MCF 10A (cell line): ENCODE data around the gene MBOAT1. TPM values are rescaled to one million over a fixed set of nuclear protein-coding genes. Genes with fewer than 3 reads are reported as not detected.
"Not testable (repeated sequence)": the region's sequence is repeated elsewhere in the genome, so short reads cannot be mapped to it uniquely, and the experiment has no call there.

Experiments used
- BruUV-seq: library from RNA; stranded (reverse); fragments of 400-500 nt; replicated peaks from 2 replicates; lab custom pipeline; 2021; lab: Mats Ljungman, UMichigan
- CTCF ChIA-PET: fragments of 300-600 bp; sonication (Branson Sonifier 250); formaldehyde crosslinking; extraction: SDS; loops from one replicate; lab custom pipeline; 2021; ENCODE audit warnings: antibody characterized with exemption, inconsistent platforms; lab: Yijun Ruan, JAX
- POLR2A ChIA-PET: fragments of 300-600, 350-650 bp; sonication (Branson Sonifier 250); formaldehyde crosslinking; extraction: SDS; loops from one replicate; lab custom pipeline; 2020; ENCODE audit warnings: antibody characterized with exemption, inconsistent platforms; lab: Yijun Ruan, JAX
- DNase-seq: peaks from one replicate; pipeline ENCODE4 v3.0.0-alpha.2; 2018; ENCODE audit not compliant: unreplicated experiment
- H3K27ac Mint-ChIP-seq: one replicate; pipeline ENCODE4 v1.8.0; 2022; ENCODE audit warnings: mild to moderate bottlenecking, low read depth, mixed read lengths; ENCODE audit not compliant: unreplicated experiment
- H3K27me3 Mint-ChIP-seq: one replicate; pipeline ENCODE4 v1.8.0; 2022; ENCODE audit warnings: mixed read lengths; ENCODE audit not compliant: insufficient read depth, unreplicated experiment
- H3K36me3 Mint-ChIP-seq: one replicate; pipeline ENCODE4 v1.8.0; 2022; ENCODE audit warnings: mild to moderate bottlenecking, moderate library complexity, mixed read lengths; ENCODE audit not compliant: insufficient read depth, unreplicated experiment
- H3K4me1 Mint-ChIP-seq: one replicate; pipeline ENCODE4 v1.8.0; 2022; ENCODE audit warnings: mixed read lengths; ENCODE audit not compliant: insufficient read depth, unreplicated experiment
- H3K4me3 Mint-ChIP-seq: one replicate; pipeline ENCODE4 v1.8.0; 2022; ENCODE audit warnings: mild to moderate bottlenecking, moderate library complexity, mixed read lengths; ENCODE audit not compliant: unreplicated experiment
- H3K9me3 Mint-ChIP-seq: one replicate; pipeline ENCODE4 v1.8.0; 2022; ENCODE audit warnings: mixed read lengths; ENCODE audit not compliant: unreplicated experiment
- intact Hi-C: fragments of 100-400 bp; cut with micrococcal nuclease; formaldehyde crosslinking; loops from 2 replicates; pipeline ENCODE4 v1.14.1; 2022
- total RNA-seq: library from RNA; stranded (reverse); gene quantifications from 2 replicates; pipeline ENCODE4 v1.2.3, GENCODE V29; 2022
- TF ChIP-seq, protein P1 (sequence below): fragments of 200-600 bp; IDR thresholded peaks from one replicate; pipeline ENCODE4 v1.8.0; 2022; ENCODE audit warnings: antibody characterized with exemption, mild to moderate bottlenecking; ENCODE audit not compliant: unreplicated experiment

The MBOAT1 gene
- total RNA-seq, 1 experiment from 2014 or later, result 6.3 TPM

DNA sequence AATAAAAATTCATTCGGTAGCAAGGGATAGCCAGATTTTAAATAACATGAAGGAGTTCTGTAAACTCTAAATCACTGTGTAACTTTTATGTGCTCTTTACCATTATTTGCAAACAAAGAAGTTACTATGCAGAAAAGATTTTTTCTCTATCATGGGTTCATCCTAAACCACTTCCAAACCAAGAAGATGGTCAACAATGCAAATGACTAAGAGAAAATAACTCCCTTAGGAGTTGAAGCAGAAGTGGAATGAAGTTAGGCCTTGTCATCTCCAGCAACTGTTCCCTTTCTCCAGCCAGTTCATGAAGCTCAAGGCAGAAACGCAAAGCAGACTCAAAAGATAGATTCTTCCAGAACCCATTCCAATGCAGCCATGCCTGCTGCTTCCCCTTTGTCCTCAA is 66.0 kb downstream of the MBOAT1 start:
- peaks cover 6% of the 10 kb centered on the region for H3K4me1 Mint-ChIP-seq
- H3K27ac Mint-ChIP-seq, result no peak overlapping the region
- intact Hi-C loops, result no loop called here
- H3K4me3 Mint-ChIP-seq, result no peak overlapping the region
- H3K36me3 Mint-ChIP-seq, result peaks cover 7% of the 10 kb centered on the region
- TF ChIP-seq, protein P1, sequence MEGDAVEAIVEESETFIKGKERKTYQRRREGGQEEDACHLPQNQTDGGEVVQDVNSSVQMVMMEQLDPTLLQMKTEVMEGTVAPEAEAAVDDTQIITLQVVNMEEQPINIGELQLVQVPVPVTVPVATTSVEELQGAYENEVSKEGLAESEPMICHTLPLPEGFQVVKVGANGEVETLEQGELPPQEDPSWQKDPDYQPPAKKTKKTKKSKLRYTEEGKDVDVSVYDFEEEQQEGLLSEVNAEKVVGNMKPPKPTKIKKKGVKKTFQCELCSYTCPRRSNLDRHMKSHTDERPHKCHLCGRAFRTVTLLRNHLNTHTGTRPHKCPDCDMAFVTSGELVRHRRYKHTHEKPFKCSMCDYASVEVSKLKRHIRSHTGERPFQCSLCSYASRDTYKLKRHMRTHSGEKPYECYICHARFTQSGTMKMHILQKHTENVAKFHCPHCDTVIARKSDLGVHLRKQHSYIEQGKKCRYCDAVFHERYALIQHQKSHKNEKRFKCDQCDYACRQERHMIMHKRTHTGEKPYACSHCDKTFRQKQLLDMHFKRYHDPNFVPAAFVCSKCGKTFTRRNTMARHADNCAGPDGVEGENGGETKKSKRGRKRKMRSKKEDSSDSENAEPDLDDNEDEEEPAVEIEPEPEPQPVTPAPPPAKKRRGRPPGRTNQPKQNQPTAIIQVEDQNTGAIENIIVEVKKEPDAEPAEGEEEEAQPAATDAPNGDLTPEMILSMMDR, result no peak
- no peaks in the 10 kb centered on the region for H3K27me3 Mint-ChIP-seq
- ChIA-PET CTCF (interaction anchor here (0.6 kb wide), 1 partner anchor 48 kb away, joined by 3 read pairs; no protein-coding TSS in a partner anchor), POLR2A (no interaction called here)
- H3K9me3 Mint-ChIP-seq, result no peaks in the 10 kb centered on the region
- no TSS peak for BruUV-seq
- DNase-seq, result no peak

DNA sequence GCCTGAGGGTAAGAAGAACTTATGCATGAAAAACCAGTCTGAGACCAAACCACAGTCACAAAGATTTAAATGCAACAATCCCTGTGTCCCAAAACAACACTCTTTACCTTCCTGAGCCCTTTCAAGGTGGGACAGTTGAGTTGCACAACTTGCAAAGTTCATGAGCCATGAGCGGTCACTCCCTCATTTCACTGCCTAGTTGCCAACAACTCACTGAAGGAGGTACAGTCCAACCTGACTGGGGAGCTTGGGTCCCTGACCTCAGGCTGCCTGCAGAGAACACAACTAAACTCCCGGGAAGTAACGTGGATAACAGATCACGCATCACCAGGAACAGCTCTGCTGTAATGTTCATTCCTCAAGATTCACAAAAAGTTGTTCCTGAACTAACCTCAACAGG is 69.4 kb downstream of the MBOAT1 start:
- Mint-ChIP-seq H3K27me3 (no peaks in the 10 kb centered on the region), H3K36me3 (peaks cover 8% of the 10 kb centered on the region), H3K4me3 (no peak overlapping the region), H3K9me3 (no peaks in the 10 kb centered on the region), H3K27ac (no peak overlapping the region), H3K4me1 (peaks cover 6% of the 10 kb centered on the region)
- BruUV-seq, result no TSS peak
- DNase-seq, result no peak
- intact Hi-C loops, result no loop called here
- ChIA-PET POLR2A (no interaction called here), CTCF (interaction anchor here (1.1 kb wide), 1 partner anchor 16 kb away, joined by 6 read pairs; no protein-coding TSS in a partner anchor)
- TF ChIP-seq, protein P1, result no peak

DNA sequence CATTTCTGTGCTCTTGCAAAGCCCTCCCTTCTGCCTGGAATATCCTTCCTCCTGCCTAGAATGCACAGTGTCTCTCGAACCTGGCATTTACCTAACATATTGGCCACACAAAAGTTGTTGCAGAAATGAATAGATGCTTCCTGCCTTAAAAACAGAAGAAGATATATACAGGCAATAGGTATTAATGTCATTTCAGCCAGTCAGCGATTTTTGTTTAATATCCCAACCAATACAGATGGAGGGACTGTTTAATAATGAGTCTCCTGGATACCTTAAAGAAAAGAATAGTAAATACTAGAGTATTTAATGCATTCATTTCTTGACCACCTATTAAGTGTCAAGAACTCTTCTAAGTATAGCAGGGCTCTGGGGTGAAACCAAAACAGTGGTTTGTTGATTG is 70.3 kb downstream of the MBOAT1 start:
- no peak overlapping the region for H3K27ac Mint-ChIP-seq

DNA sequence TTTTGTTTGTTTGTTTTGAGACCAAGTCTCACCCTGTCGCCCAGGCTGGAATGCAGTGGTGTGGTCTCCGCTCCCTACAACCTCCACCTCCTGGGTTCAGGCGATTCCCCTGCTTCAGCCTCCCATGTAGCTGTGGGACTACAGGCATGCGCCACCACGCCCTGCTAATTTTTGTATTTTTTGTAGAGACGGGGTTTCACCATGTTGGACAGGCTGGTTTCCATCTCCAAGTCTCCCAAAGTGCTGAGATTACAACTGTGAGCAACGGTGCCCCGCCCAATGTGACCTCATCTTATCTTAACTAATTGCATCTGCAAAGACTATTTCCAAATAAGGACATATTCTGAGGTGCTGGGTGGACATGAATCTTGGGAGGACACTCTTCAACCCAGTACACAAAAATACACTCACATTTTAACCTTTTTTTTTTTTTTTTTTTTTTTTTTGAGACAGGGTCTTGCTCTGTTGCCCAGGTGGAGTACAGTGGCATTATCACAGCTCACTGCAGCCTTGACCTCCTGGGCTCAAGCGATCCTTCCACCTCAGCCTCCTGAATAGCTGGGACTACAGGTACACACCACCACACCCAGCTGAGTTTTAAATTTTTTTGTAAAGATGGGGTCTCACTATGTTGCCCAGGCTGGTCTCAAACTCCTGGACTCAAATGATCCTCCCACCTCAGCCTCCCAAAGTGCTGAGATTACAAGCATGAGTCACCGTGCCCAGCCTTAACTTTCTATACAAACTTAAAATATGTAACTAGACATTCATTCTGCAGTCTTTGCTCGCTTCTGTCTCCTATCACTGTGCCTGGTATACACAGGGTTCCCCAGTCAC is 72.9 kb downstream of the MBOAT1 start:
- H3K36me3 Mint-ChIP-seq, BruUV-seq, H3K27ac Mint-ChIP-seq, H3K9me3 Mint-ChIP-seq, H3K27me3 Mint-ChIP-seq, intact Hi-C loops, H3K4me3 Mint-ChIP-seq, DNase-seq, H3K4me1 Mint-ChIP-seq: not testable (repeated sequence)
- POLR2A ChIA-PET, result interaction anchor here (1.3 kb wide), 1 partner anchor 73 kb away, joined by 3 read pairs; the partner anchor contains the start of gene MBOAT1
- CTCF ChIA-PET, result interaction anchor here (0.6 to 2.0 kb wide), 2 partner anchors 13 to 20 kb away, joined by 6 to 32 read pairs; no protein-coding TSS in a partner anchor

More for the DNA sequence above, 70.3 kb downstream of the MBOAT1 start:
- BruUV-seq, result no TSS peak
- peaks cover 1% of the 10 kb centered on the region for H3K4me1 Mint-ChIP-seq
- POLR2A ChIA-PET, result no interaction called here
- peaks cover 6% of the 10 kb centered on the region for H3K36me3 Mint-ChIP-seq
- no peaks in the 10 kb centered on the region for H3K9me3 Mint-ChIP-seq
- H3K4me3 Mint-ChIP-seq, result no peak overlapping the region
- TF ChIP-seq, protein P1, result no peak
- DNase-seq, result no peak
- CTCF ChIA-PET, result no interaction called here
- intact Hi-C loops, result no loop called here
- H3K27me3 Mint-ChIP-seq, result no peaks in the 10 kb centered on the region
